ENCODE results near the gene CDKN3.
"Not testable (repeated sequence)": the region's sequence is repeated elsewhere in the genome, so short reads cannot be mapped to it uniquely, and the experiment has no call there.

CDKN3 gene

DNA sequence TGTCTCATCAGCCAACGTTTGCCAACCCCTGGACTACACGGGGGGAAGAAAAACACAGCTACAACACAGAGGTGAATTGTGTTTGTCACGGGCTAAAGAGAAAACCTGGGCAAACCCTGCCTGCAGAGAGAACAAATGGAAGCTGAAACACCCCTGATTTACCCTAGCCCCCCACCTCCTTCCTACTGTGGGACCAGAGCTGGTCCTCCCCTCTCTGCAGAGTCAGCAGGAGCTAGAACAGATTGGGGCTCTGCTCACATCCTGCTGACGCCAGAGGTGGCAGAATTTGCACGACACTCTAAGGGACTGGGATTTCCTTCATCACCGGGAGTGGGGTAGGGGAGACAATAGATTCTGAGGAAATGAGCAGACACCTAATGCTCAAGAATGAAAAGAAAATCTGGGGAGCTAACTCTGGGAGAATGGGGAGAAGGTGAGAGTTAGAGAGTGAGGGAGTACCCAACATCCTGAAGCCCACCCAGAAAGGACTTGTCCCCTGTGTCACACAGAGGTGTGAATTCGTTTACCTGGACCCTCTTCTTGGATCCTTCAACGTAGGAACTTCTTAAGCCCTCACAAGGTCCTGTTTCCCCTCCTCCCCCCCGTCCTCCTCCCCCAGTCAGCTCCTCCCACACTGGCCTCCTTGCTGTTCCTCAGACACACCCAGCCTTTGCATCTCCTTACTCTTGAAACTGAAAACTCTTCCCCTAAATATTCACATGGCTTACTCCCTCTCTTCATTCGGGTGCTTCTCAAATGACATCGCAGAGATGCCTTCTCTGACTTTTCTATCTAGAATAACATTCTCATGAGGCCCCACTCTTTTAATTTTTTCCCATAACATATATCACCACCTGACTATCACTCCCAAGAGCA, 26.2 kb upstream of the CDKN3 start:
- Histone ChIP-seq H3K4me2 (ENCODE audit: low read depth, low read length, poor library complexity, severe bottlenecking) (no peak overlapping the region), H3K27me3 (ENCODE audit: insufficient read depth, low read length, poor library complexity, severe bottlenecking) (no peaks in the 10 kb centered on the region), H3K79me2 (ENCODE audit: insufficient read depth, low read length) (no peaks in the 10 kb centered on the region), H3K9ac (ENCODE audit: low read depth, low read length, poor library complexity, severe bottlenecking) (no peak overlapping the region), H3K9me3 (ENCODE audit: insufficient read depth, low read depth, low read length) (no peaks in the 10 kb centered on the region), H3K36me3 (ENCODE audit: insufficient read depth, low read length) (no peaks in the 10 kb centered on the region), H4K20me1 (ENCODE audit: insufficient read depth, low read length, poor library complexity, severe bottlenecking) (no peaks in the 10 kb centered on the region), H3K4me1 (ENCODE audit: insufficient read depth, low read length, poor library complexity, severe bottlenecking) (no peaks in the 10 kb centered on the region), H3K4me3 (ENCODE audit: low read length, poor library complexity, severe bottlenecking) (no peak overlapping the region), H2AFZ (ENCODE audit: low read length) (peak overlapping the region; percentile 45; the same call in 1 of the 2 replicates), H3K9me2 (replicated peaks; ENCODE audit: low read depth, low read length) (no peaks in the 10 kb centered on the region), H3F3A (ENCODE audit: low read depth) (no peaks in the 10 kb centered on the region)
- TF ChIP-seq, protein P1, sequence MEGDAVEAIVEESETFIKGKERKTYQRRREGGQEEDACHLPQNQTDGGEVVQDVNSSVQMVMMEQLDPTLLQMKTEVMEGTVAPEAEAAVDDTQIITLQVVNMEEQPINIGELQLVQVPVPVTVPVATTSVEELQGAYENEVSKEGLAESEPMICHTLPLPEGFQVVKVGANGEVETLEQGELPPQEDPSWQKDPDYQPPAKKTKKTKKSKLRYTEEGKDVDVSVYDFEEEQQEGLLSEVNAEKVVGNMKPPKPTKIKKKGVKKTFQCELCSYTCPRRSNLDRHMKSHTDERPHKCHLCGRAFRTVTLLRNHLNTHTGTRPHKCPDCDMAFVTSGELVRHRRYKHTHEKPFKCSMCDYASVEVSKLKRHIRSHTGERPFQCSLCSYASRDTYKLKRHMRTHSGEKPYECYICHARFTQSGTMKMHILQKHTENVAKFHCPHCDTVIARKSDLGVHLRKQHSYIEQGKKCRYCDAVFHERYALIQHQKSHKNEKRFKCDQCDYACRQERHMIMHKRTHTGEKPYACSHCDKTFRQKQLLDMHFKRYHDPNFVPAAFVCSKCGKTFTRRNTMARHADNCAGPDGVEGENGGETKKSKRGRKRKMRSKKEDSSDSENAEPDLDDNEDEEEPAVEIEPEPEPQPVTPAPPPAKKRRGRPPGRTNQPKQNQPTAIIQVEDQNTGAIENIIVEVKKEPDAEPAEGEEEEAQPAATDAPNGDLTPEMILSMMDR (conservative IDR thresholded peaks at IDR 0.05; ENCODE audit: low read length), result no peak
- TF ChIP-seq EZH2phosphoT487 (IDR thresholded peaks at IDR 0.05; ENCODE audit: borderline replicate concordance), result no peak

DNA sequence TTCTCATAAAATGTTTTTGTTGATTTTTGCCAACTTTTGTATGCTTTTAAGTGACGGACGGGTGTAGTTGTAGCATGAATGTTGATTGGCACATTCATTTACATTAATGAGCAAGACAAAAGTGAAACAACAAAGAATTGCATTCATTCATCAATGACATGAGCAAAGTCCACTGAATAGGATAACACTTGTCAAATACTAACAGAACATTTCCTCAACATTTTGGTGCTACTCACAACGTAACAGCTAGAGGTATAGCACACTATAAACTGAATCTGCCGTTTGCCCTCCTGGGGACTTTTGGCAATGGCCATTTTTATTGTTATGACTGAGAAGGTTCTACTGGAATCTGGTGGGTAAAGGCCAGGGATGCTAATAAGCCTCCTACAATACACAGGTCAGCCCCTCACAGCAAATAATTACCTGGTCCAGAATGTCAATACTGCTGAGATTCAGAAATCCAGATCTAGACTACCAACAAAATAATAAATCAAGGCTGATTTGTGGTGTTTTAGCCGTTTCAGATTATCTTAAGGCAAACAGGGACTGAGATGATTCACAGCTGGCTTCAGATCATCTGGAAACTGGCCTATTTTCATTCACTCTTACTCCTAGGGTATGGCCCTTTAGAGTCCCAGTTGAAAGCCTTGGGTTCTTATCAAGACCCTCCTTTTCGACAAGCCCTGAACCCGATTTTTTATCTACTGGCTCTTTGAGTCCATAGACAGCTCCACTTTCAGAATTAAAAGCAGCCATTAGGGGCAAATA, 22.5 kb upstream of the CDKN3 start:
- H3K9ac ChIP-seq (ENCODE audit: low read depth, low read length, poor library complexity, severe bottlenecking), result no peak overlapping the region
- TF ChIP-seq, protein P1 (conservative IDR thresholded peaks at IDR 0.05; ENCODE audit: low read length), result no peak
- no peaks in the 10 kb centered on the region for H3K9me2 ChIP-seq (replicated peaks; ENCODE audit: low read depth, low read length)

DNA sequence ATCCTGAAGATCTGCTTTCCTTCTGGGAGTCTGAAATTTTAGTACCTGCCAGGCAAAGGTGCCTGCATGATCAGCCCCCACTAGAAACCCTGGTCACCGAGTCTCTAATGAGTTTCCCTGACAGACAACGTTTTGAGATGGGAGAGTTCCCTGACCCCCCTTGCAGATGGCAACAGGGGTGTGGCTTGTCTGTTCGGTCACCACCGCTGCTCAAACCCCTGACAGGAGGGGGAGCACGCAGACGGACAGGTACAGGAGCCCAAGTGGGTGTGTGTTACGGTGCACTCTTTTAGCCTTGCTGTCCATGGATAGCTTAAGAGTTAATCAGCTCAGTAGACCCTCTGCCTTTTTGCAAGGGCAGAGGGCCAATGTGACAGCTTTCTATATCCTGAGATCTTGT, 19.3 kb upstream of the CDKN3 start:
- H3K36me3 ChIP-seq (ENCODE audit: insufficient read depth, low read length), result no peaks in the 10 kb centered on the region
- no peaks in the 10 kb centered on the region for H3F3A ChIP-seq (ENCODE audit: low read depth)
- no peak for TF ChIP-seq EZH2phosphoT487 (IDR thresholded peaks at IDR 0.05; ENCODE audit: borderline replicate concordance)
- TF ChIP-seq, protein P1 (conservative IDR thresholded peaks at IDR 0.05; ENCODE audit: low read length), result no peak
- H3K9me3 ChIP-seq (ENCODE audit: insufficient read depth, low read depth, low read length), result no peaks in the 10 kb centered on the region
- no peaks in the 10 kb centered on the region for H3K9me2 ChIP-seq (replicated peaks; ENCODE audit: low read depth, low read length)
- no peak overlapping the region for H3K4me2 ChIP-seq (ENCODE audit: low read depth, low read length, poor library complexity, severe bottlenecking)
- no peak overlapping the region for H3K4me3 ChIP-seq (ENCODE audit: low read length, poor library complexity, severe bottlenecking)
- no peak overlapping the region for H3K9ac ChIP-seq (ENCODE audit: low read depth, low read length, poor library complexity, severe bottlenecking)
- peaks cover 4% of the 10 kb centered on the region for H3K4me1 ChIP-seq (ENCODE audit: insufficient read depth, low read length, poor library complexity, severe bottlenecking)
- H4K20me1 ChIP-seq (ENCODE audit: insufficient read depth, low read length, poor library complexity, severe bottlenecking), result no peaks in the 10 kb centered on the region
- H2AFZ ChIP-seq (ENCODE audit: low read length), result no peak overlapping the region
- H3K27me3 ChIP-seq (ENCODE audit: insufficient read depth, low read length, poor library complexity, severe bottlenecking), result no peaks in the 10 kb centered on the region
- H3K79me2 ChIP-seq (ENCODE audit: insufficient read depth, low read length), result no peaks in the 10 kb centered on the region

More for the DNA sequence above, 22.5 kb upstream of the CDKN3 start:
- no peaks in the 10 kb centered on the region for H3K9me3 ChIP-seq (ENCODE audit: insufficient read depth, low read depth, low read length)
- H3K79me2 ChIP-seq (ENCODE audit: insufficient read depth, low read length), result no peaks in the 10 kb centered on the region
- no peak overlapping the region for H3K4me2 ChIP-seq (ENCODE audit: low read depth, low read length, poor library complexity, severe bottlenecking)
- H3K4me1 ChIP-seq (ENCODE audit: insufficient read depth, low read length, poor library complexity, severe bottlenecking), result peaks cover 4% of the 10 kb centered on the region
- no peaks in the 10 kb centered on the region for H4K20me1 ChIP-seq (ENCODE audit: insufficient read depth, low read length, poor library complexity, severe bottlenecking)
- no peaks in the 10 kb centered on the region for H3K27me3 ChIP-seq (ENCODE audit: insufficient read depth, low read length, poor library complexity, severe bottlenecking)
- no peak overlapping the region for H3K4me3 ChIP-seq (ENCODE audit: low read length, poor library complexity, severe bottlenecking)
- no peaks in the 10 kb centered on the region for H3F3A ChIP-seq (ENCODE audit: low read depth)
- no peaks in the 10 kb centered on the region for H3K36me3 ChIP-seq (ENCODE audit: insufficient read depth, low read length)
- H2AFZ ChIP-seq (ENCODE audit: low read length), result no peak overlapping the region

DNA sequence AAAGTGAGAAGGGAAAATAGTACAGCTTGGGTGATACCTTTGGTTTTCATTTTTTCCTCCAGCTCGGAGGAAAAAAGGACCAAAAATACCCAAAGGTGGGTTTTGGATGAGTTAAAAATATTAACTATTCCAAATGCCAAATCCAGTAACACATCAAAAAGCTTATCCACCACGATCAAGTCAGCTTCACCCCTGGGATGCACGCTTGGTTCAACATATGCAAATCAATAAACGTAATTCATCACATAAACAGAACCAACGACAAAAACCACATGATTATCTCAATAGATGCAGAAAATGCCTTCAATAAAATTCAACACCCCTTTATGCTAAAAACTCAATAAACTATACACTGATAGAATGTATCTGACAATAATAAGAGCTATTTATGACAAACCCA, 17.9 kb upstream of the CDKN3 start:
- not testable (repeated sequence) for H3K79me2 ChIP-seq (ENCODE audit: insufficient read depth, low read length); H4K20me1 ChIP-seq (ENCODE audit: insufficient read depth, low read length, poor library complexity, severe bottlenecking); H3K9me3 ChIP-seq (ENCODE audit: insufficient read depth, low read depth, low read length); H3F3A ChIP-seq (ENCODE audit: low read depth); H3K4me2 ChIP-seq (ENCODE audit: low read depth, low read length, poor library complexity, severe bottlenecking); H3K9me2 ChIP-seq (replicated peaks; ENCODE audit: low read depth, low read length); H3K4me3 ChIP-seq (ENCODE audit: low read length, poor library complexity, severe bottlenecking); H3K27me3 ChIP-seq (ENCODE audit: insufficient read depth, low read length, poor library complexity, severe bottlenecking); H2AFZ ChIP-seq (ENCODE audit: low read length); H3K36me3 ChIP-seq (ENCODE audit: insufficient read depth, low read length); H3K4me1 ChIP-seq (ENCODE audit: insufficient read depth, low read length, poor library complexity, severe bottlenecking); H3K9ac ChIP-seq (ENCODE audit: low read depth, low read length, poor library complexity, severe bottlenecking)

DNA sequence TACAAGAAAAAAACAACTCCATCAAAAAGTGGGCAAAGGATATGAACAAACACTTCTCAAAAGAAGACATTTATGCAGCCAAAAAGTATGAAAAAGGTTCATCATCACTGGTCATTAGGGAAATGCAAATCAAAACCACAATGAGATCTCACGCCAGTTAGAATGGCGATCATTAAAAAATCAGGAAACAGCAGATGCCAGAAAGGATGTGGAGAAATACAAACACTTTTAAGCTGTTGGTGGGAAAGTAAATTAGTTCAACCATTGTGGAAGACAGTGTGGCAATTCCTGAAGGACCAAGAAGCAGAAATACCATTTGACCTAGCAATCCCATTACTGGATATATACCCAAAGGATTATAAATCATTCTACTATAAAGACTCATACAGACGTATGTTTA, 16.2 kb upstream of the CDKN3 start:
- H3K9ac ChIP-seq (ENCODE audit: low read depth, low read length, poor library complexity, severe bottlenecking); H3K4me1 ChIP-seq (ENCODE audit: insufficient read depth, low read length, poor library complexity, severe bottlenecking); H3K79me2 ChIP-seq (ENCODE audit: insufficient read depth, low read length); H3K4me3 ChIP-seq (ENCODE audit: low read length, poor library complexity, severe bottlenecking); H3F3A ChIP-seq (ENCODE audit: low read depth); H3K9me3 ChIP-seq (ENCODE audit: insufficient read depth, low read depth, low read length); H3K36me3 ChIP-seq (ENCODE audit: insufficient read depth, low read length); H3K4me2 ChIP-seq (ENCODE audit: low read depth, low read length, poor library complexity, severe bottlenecking); H3K9me2 ChIP-seq (replicated peaks; ENCODE audit: low read depth, low read length); H4K20me1 ChIP-seq (ENCODE audit: insufficient read depth, low read length, poor library complexity, severe bottlenecking); H3K27me3 ChIP-seq (ENCODE audit: insufficient read depth, low read length, poor library complexity, severe bottlenecking); H2AFZ ChIP-seq (ENCODE audit: low read length): not testable (repeated sequence)

Data from Loucy (cell line).